Dermis microvascular lymphatic vessel endothelial cell (primary cell): ENCODE results near the gene ODF2L. TPM values are rescaled to one million over a fixed set of nuclear protein-coding genes. Genes with fewer than 3 reads are reported as not detected.

ENCODE experiments used
- DNase-seq, 2 donors: peaks; one replicate each; pipeline versions ENCODE4 v3.0.0 to v3.0.0-alpha.2; 2010; ENCODE audit warnings: low read depth in 2 of 2
- total RNA-seq: library from RNA; depleted of rRNA; stranded (reverse); fragments of >200 nt; gene quantifications from 2 replicates; pipeline ENCODE4 v1.2.1, GENCODE V29; 2014

The ODF2L gene, protein sequence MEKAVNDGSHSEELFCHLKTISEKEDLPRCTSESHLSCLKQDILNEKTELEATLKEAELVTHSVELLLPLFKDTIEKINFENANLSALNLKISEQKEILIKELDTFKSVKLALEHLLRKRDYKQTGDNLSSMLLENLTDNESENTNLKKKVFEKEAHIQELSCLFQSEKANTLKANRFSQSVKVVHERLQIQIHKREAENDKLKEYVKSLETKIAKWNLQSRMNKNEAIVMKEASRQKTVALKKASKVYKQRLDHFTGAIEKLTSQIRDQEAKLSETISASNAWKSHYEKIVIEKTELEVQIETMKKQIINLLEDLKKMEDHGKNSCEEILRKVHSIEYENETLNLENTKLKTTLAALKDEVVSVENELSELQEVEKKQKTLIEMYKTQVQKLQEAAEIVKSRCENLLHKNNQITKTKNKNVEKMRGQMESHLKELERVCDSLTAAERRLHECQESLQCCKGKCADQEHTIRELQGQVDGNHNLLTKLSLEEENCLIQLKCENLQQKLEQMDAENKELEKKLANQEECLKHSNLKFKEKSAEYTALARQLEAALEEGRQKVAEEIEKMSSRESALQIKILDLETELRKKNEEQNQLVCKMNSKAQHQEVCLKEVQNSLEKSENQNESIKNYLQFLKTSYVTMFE
- 22.3 and 27.8 TPM in 2 replicates for total RNA-seq

DNA sequence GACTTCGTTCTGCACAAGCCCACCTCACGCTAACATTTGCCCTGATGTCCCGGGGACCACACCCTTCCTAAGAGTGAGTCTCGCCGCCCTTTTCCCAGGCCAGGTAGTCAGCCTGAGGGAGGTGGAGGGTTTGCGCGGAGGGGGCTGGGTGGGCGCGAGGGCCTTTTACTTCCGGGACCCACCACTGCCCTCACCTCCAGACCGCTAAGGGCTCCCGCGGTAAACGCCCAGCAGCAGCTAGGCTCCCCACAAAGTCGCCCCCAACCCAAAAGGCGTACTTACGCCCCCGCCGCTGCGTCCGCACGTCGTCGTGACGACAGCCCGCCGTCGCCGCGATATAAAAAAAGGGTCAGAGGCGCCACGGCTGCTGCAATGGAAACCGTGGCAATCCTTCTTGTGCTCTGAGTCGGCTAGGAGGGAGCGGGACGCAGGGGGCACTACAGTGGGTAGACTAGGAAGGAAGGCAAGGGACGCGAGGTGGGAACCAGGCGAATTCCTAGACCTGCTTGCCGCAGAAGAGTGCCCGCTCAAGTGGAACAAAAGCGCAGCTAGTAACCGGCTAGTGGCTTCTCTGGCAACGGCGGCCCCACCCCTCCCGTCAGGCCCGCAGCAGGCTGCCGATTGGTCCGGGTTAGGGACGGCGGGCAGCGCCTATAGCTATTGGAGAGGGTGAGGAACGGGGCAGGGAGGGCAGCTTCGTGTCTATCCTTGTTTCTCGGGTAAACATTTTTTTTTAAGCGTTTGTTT lies at the start of gene ODF2L:
ODF2L (minus strand) TSS at position 573 of the 747 bp plus-strand sequence. CDS start 9,296 bp downstream, outside the sequence.
- DNase-seq: peak; percentile 66 to 89

DNA sequence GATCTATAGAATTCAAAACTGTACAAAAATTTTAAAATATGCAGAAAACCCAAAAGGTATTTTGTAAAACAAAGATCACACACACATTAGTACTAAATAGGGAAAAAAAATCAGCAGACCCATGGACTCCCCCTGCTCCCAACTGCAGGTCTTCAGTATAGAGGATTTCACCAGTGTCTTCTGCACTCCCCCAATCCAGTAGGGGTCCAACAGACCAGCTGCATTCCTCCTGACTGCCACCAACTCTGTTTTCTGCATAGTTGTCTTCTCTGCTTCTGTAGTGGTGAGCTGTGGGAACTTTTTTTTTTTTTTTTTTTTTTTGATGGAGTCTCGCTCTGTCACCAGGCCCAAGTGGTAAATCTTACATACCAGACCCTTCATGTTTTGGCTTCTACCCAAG lies 49.8 kb upstream of the ODF2L start:
- no peak for DNase-seq

DNA sequence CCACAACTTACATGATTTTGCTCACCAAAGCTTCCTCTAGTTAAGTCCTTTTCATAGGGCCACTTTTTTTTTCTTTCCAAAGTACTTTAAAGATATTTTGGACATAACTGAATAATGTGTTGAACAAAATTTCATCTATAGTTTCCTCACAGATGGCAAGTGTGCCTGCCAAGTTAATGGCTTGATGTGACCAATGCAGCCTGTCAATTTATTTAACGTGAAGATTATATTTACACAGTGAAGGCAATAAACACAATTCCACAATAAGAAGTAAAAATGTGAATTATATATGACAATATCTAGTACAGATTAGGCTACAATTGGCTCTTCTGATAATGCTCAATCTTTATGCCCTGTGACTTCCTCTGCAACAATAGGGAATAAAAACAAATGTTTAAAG lies 45.9 kb upstream of the ODF2L start:
- DNase-seq: no peak

DNA sequence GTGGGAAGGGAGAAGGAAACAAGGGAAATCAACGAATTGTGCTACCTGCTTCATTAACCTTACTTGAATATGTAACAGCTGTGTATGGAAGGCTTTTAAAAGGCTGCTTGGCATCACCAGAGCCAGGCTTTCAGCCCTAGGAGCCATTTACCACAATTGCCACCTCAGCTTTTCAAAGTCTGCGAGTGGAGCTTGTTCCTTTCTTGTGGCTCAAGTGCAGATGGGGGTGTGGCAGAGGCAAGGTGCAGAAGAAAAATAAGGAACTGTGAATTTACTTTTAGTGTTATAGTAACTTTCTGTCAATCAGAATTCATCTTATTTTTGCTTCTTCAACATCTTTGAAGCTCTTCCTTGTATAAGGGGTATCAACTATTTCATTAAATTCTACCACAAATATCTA lies 45.5 kb upstream of the ODF2L start:
- no peak for DNase-seq

DNA sequence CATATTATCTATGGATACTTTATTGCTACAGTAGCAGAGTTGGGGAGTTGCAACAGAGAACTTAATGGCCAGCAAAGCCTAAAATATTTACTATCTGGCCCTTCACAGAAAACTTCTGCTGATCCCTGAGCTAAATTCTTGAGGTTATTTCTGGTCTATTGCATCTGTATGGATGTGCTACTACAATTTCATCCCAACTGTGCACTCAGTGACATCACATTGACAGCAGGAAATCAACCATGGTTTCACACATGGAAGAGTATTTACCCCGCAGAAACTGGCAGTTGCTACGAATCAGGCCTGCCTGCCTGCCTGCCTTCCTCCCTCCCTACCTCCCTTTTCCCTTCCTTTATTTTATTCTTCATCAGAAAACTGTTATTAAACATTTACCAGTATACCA lies 39.9 kb upstream of the ODF2L start:
- no peak for DNase-seq

DNA sequence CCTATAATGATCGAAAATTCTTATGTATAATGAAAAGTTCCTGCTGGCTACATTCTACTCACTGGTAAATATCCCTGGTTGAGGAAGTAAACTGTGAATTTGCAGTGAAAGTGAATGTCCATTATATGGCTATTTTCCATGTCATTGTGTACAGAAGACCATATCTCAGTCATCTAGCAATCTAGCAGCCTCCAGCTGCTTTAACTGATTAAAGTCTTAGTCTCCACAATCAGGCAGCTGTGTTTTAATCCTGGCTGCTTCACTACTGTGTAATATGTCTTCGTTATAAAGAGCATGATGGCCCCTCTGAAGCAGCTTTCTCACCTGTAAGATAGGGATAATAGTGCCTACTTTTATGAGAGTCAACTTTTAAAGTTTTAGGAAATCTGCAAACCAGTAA lies 39.2 kb upstream of the ODF2L start:
- DNase-seq: no peak

DNA sequence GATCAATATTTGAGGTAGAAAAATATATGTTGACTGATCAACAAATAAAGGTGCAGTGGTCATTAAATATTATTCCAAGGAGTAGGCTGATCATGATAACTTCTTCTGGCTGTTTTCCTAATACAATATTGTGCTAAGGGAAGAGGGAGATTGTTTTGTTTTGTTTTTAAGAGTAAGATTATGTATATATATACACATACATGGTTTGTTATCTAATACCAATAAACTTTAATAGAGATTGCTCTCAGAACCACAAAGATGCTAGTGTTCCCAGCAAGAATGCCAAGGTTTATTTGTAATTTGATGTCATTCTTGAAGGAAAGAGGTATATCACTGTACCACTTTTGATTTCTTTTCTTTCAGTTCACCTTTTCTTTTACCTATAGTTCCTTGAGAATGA lies 37.9 kb upstream of the ODF2L start:
- DNase-seq: no peak

DNA sequence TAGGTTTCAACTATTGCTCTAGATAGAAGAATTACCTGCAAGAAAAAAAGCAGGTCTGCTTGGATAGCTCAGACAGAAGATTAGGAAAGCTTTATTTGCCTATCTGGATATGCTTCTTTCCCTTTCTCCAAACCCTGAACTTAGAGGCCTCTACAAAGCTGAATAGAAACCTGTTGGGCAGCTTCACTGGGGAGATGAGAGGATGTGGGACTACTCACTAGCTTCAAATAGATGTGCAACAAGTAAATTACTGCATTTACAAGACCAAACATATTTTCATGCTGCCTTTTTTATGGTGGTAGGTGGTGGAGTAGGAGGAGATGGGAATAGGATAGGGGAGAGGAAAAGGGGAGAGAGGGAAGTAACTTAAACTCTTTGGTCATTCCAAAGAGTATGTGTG lies 34.3 kb upstream of the ODF2L start:
- DNase-seq: no peak

DNA sequence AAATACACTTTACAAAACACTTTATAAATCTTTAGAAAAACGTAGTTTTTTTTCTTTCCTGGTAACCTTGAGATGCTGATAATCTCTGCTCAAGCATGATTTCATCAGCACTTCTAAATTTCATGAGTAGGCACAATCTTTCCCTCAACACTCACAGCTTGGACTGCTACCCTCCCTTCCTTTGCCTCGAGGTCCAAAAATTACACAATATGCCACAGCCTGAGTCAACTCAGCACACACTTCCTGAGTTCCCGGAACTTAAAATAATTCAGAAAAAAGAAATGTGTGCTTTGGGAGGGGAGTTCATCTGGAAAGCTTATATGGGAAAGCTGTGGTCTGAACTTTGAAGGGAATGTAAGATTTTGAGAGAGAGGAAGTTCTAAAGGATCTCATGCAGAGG lies 33.7 kb upstream of the ODF2L start:
- peak; percentile 54 to 78 for DNase-seq

DNA sequence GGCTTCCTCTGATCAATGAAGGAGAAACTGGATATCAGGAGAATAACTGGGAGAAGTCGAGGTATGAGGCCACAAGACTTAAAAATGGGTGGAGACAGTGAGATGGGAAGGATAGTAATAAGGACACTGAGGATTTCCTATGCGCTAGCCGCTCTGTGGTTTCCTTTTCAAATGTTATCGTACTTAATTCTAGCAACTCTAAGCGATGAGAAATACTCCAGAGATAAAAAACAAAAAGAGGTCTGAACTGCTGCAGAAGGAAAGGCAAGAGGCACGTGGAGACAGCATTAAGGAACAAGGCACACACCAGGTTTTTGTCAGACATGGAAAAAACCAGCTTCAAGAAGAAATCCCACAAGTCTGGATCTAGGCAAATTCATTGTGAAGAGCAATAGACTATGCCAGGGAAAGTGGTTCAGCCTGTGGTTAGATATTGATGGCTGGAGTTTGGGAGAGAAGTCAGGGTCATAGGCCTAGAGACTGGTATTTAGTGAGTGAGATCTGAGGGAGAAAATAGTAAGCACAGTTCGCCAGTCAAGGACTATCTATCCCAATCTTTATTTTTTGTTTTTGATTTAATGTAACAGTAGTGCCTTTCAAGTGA lies 33.1 kb upstream of the ODF2L start:
- DNase-seq: no peak

DNA sequence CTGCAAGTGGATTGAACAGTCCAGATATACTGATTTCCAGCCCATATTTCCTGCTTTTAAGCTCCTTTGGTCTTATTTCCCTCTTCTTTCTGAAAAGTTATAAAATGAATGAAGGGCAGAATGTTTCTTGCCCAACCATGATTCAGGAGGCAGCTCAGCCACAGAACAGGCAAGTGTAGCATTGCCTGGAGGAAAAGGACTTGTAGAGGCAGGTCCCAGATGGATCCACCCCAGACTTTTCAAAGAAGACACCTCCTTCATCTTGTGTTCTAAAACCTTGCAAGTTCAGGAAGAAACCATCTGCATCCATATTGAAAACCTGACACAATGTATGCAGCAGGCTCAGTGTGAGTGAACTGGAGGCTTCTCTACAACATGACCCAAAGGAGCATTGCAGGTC lies 27.8 kb upstream of the ODF2L start, which contains the start of gene CLCA2:
CLCA2 (plus strand) TSS at position 299 of the 400 bp plus-strand sequence; CDS start at position 376, 77 bp downstream.
- DNase-seq: no peak

DNA sequence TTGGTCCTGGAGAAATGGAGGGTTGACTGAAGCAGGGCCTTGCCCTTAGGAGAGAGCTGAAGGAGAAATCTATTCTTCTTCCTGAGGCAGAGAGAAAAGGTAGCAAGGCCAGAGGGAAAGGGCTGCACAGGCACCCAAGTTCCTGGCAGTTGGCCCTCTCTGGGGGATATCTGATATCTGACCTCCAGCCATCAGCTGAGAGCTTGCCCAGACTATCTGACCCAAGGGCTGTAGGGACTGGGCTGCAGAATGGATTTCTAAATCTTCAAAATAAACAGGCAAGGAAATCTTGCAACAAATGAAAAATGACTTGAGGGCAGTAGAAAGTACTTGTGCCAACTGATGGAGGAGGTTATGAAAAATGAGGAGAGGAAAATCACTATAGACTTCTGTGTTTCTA lies 27.4 kb upstream of the ODF2L start:
- no peak for DNase-seq

DNA sequence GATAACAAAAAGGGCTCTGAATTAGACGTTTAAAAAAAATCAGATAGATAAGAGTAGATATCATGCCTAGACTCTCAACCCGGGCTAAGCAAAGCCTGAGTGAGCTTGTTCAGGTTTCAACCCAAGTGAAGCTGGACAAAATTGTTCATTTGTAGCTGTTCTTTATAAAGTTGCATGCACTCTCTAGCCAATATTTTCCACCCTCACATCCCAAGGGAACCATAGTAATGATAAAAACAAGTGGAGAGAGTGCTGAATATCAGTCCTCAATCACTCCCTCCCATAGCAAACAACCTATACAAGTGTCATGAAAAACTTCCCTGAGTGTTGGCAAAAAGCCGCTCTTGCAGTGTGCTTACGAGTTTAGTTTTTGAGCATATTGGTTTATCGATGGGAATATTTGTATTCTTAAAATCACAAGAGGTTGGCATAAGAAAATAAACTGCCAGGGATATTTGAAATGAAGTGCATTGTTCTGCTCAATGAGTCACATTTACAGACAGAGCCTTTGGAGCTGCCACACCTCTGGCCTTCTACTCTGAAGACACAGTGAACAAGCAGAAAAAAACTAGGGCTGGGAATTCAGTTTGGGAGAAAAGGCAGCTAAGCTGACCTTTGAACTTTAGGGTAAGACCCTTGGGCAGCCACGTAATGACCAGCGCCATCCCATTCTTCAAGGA lies 25.6 kb upstream of the ODF2L start:
- DNase-seq: peak in 1 of 2 donors; percentile 26

DNA sequence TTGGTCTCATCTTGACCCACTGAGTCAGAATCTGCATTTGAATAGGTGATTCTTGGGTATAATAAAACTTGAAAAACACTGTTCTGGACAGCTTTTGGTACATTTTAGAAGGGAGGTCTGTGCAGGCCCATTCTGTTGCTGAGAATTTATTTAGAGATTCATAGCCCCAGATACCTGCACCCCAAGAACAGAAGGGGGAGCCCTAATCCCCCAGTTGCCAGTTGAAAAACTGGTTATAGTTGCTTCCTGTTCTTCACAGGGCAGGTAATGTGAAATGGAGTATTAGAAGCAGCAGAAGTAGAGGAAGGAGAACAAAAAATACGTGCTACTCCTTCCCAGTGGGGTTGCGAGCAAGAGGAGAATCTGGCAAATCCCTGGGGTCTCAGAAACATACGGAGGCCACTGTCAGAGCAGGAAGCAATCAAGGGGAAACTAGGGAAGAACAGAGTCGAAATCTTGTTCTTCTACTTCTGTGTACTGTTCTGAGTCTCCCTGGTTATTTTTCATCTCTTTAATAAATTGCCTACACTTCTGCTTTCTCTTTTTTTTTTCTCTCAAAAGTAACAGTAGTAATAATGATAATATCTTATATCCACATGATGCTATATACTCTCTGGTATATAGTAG lies 23.3 kb upstream of the ODF2L start:
- DNase-seq: peak in 1 of 2 donors; percentile 38

DNA sequence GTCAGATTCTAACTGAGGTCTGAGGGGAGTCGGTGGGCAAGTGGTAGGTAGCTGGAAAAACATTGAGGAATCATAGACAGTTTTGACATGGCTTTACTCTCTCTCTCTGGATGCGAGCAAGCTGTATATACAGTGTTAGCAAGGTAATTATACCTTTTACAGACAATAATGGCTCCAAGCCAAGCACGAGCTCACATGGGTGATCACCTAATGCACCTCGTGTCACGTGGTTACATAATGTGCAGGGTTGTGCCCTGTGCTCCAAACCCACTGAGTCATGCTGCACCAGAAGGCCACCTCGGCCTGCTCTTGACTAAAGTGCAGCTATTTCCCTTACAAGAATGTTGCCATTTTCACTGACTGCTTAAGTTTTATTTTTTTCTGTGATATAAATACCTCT lies 20.2 kb upstream of the ODF2L start:
- no peak for DNase-seq

DNA sequence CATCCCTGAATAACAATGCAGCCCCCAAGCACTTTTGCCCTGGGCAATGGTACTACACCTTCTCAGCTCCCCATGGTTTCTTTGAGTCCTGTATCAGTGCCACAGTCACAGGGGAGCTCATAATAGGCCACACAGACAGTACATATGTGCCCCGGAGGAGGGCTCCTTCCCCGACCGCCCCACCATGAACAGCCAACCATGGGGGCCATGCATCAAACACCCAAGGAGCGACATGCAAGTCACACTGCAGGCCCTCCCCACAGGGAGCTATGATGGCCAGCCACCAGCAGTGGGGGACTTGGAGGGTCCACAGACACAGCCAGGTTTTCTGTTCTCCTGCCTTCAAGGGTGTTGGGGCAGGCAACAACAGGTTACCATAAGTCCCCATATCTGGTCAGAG lies 14.8 kb upstream of the ODF2L start:
- no peak for DNase-seq

DNA sequence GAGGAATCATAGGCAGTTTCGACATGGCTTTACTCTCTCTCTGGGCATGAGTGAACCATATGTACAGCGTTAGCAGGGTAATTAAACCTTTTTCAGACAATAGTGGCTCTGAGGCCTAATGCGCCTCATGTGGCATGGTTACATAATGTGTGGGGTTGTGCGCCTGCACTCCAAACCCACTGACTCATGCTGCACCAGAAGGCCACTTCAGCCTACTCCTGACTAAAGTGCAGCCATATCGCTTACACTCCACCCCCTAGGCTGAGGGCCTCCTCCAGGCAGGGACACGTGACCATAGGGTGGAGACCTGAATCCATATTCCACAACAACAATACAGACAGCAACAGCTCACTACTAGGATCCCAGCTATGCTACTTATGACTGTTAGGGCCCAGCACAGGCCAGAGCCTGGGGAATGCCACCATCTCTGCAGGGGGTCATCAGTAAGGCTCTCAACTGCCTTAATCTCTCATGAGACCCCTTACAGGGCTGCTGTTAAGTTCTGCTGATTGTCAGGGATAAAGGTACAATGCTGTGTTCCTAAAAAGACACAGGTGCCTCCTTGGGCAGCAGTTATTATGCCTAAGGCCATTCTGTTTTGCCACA lies 13.4 kb upstream of the ODF2L start:
- no peak for DNase-seq

DNA sequence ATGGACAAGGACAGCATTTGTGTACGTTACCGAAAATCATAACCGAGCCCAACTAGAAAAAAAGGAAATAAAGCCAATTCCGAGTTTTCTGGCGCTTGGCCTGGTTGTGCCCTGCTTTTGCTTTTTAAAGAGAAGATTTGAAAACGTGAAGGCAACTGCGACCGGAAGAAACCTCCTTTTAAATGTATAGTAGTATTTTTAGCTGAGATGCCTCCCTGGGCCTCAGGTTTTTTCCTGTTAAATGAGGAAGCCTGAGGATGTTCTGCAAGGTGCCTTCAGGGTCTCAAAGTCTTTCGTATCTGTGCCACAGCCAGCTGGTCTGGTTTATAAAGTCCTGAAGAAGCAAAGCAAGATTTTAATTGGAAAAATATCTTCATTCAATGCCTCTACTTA lies 371 bp upstream of the ODF2L start:
- DNase-seq: no peak

DNA sequence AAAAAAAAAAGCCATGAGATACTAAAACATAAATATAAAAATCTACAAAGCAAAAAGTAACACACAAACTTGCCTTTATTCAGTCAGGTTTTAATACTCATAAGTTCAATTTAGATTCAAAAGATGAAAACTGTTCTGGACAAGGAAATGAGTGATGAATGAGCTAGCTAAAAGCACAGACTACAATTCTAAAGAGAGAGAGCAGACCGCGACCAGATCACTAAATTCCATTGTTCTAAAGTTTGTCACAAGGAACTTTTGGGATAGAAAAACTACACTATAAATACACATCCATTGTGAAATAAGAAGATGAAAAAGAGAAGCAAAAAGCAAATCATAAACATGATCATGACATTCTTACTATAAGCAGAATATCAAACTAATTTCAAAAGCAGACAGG lies 1.7 kb downstream of the ODF2L start:
- DNase-seq: peak in 1 of 2 donors; percentile 80

DNA sequence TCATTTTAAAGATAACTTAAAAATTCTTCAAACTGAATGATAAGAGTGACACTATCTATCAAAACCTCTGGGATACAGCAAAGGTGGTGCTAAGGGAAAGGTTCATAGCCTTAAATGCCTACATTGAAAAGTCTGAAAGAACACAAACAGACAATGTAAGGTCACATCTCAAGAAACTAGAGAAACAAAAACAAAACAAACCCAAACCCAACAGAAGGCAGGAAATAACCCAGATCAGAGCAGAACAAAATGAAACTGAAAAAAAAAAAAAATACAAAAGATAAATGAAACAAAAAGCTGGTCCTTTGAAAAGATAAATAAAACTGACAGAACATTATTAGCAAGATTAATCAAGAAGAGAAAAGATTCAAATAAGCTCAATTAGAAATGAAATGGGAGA lies 6.8 kb downstream of the ODF2L start:
- no peak for DNase-seq
